GM12891 (cell line): ENCODE data around the gene TMEM109.

Source experiments
- DNase-seq: peaks from one replicate; pipeline ENCODE4 v3.0.0; 2011; ENCODE audit warnings: low spot score; ENCODE audit not compliant: insufficient read length
- FAIRE-seq: peaks from 2 replicates; lab custom pipeline; 2011; peaks lifted over from hg19 to GRCh38; lab: Jason Lieb, UNC
- PAX5 ChIP-seq: IDR thresholded peaks from 2 replicates; pipeline ENCODE4 v1.6.1; 2011; ENCODE audit warnings: low read length, moderate library complexity, mild to moderate bottlenecking; ENCODE audit not compliant: insufficient read depth, severe bottlenecking
- POLR2A ChIP-seq: IDR thresholded peaks from 2 replicates; pipeline ENCODE4 v1.6.1; 2011; ENCODE audit warnings: low read depth, low read length, control low read depth
- POLR2AphosphoS5 ChIP-seq: IDR thresholded peaks from 2 replicates; pipeline ENCODE4 v1.6.1; 2011; ENCODE audit warnings: low read depth, low read length, control low read depth
- POU2F2 ChIP-seq: IDR thresholded peaks from 2 replicates; pipeline ENCODE4 v1.6.1; 2011; ENCODE audit warnings: low read depth, mild to moderate bottlenecking, control low read depth, low read length, moderate library complexity
- SPI1 ChIP-seq: IDR thresholded peaks from 2 replicates; pipeline ENCODE4 v1.6.1; 2011; ENCODE audit warnings: low read depth, low read length, control low read depth
- TAF1 ChIP-seq: IDR thresholded peaks from 2 replicates; pipeline ENCODE4 v1.6.1; 2011; ENCODE audit warnings: low read depth, low read length, control low read depth

TMEM109 gene

DNA sequence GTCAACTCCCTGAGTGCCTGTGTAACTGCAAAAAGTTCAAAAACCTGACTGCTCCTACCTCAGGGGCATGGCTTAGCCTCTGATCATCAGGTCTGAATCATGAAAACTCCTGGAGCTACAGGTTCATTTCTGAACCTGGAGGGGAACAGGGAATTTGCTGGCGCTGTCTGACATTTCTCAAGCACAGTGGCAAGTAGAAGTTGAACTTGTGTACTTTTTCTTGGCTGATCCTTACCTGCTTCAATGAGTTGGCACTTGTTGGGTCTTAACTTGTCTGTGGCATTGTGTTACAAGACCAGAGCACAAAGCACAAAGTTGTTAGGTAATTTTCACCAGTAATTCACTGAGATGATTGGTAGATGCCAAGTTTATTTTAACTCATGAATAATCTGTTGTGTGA is 3.3 kb downstream of the TMEM109 start:
- FAIRE-seq (no peak), DNase-seq (no peak)
- no peak for TF ChIP-seq POLR2A
- TF ChIP-seq POLR2AphosphoS5 = no peak
- no peak for TF ChIP-seq POU2F2
- TF ChIP-seq TAF1 = no peak
- TF ChIP-seq PAX5 = no peak
- no peak for TF ChIP-seq SPI1

DNA sequence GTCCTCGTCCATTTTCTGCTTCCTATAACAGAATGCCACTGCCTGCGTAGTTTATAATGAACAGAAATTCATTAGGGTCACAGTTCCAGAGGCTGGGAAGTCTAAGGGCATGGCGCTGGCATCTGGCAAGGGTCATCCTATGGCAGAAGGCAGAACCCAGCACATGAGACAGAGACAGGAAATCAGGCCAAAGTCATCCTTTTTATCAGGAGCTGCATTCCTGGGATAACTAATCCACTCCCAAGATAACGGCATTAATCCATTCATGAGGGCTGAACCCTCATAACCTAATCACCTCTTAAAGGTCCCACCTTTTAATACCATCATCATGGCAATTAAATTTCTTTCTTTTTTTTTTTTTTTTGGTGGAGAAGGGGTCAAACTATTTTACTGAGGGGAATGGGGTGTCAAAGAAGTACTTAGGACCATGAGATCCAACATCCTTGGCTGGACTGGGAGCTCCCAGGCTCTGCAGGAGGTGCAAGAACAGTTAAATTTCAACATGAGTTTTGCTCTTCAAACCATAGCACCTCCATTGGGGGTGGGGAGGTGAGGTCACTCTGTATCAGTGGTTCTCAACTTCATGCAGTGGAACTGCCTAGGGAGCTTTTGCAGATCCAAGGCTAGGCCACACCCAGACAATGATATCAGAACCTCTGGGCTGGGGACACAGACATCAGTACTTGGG is 4.4 kb downstream of the TMEM109 start:
- TF ChIP-seq PAX5 = no peak
- no peak for TF ChIP-seq POU2F2
- no peak for TF ChIP-seq TAF1
- TF ChIP-seq POLR2A = no peak
- no peak for TF ChIP-seq SPI1
- no peak for TF ChIP-seq POLR2AphosphoS5
- FAIRE-seq = no peak
- no peak for DNase-seq

DNA sequence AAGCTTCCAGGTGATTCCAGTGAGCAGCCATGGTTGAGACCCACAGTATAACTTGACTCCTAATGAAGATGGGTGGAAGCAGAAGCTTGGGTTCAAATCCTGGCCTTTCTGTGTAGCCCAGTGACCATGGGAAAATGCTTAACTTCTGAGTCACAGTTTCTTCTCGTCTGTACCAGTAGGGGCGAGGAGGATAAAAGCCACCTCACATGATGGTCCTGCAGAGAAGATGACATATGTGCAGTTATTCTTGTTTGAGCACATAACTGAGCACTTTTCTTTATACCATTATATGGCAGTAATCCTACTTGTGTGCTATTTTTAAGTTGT is 4.9 kb downstream of the TMEM109 start:
- no peak for TF ChIP-seq POLR2A
- no peak for TF ChIP-seq POU2F2
- DNase-seq = no peak

GRCh38 chr11:60919320-60919719 is 5.4 kb downstream of the TMEM109 start:
- DNase-seq (no peak), FAIRE-seq (no peak)
- TF ChIP-seq POU2F2 (no peak), TAF1 (no peak), PAX5 (no peak), POLR2AphosphoS5 (no peak), POLR2A (no peak), SPI1 (no peak)

More for the DNA sequence above, 4.9 kb downstream of the TMEM109 start:
- peak; percentile 43 for FAIRE-seq

- DNase-seq (no peak), FAIRE-seq (no peak)
- no peak for TF ChIP-seq PAX5
These were observed 6.0 kb downstream of the TMEM109 start for GRCh38 chr11:60919956-60920355.

DNA sequence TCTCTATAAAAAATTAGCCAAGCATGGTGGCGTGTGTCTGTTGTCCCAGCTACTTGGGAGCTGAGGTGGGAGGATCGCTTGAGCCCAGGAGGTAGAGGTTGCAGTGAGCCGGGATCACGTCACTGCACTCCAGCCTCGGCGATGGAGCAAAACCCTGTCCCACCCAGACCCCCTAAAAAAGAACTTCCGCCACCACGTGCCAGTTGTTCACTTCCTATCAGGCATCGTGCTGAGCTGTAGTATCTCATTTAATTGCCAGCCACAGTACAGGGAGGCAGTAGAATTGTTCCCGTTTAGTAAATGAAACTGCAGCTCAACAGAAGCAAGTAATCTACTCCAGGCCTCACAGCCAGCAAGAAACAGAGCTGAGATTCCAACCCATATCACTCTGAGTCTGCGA is 7.3 kb downstream of the TMEM109 start:
- DNase-seq (no peak), FAIRE-seq (no peak)
- TF ChIP-seq POLR2A (no peak), PAX5 (no peak), POLR2AphosphoS5 (no peak), POU2F2 (no peak), TAF1 (no peak), SPI1 (no peak)

DNA sequence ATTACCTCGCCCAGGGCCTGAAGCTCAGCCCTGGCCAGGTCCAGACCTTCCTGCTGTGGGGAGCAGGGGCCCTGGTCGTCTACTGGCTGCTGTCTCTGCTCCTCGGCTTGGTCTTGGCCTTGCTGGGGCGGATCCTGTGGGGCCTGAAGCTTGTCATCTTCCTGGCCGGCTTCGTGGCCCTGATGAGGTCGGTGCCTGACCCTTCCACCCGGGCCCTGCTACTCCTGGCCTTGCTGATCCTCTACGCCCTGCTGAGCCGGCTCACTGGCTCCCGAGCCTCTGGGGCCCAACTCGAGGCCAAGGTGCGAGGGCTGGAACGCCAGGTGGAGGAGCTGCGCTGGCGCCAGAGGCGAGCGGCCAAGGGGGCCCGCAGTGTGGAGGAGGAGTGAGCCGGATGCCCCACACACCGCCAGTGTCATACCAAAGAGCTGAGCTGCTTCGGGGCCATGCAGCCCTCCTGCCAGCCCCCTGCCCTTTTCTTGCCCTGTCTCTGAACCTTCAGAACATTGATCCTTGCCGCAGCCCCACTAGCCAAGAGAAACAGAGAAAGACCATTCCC is 7.9 kb downstream of the TMEM109 start:
- DNase-seq (no peak), FAIRE-seq (no peak)
- TF ChIP-seq PAX5 (no peak), POLR2AphosphoS5 (no peak), TAF1 (no peak), POLR2A (no peak)

- FAIRE-seq (no peak), DNase-seq (no peak)
- TF ChIP-seq PAX5 (no peak), POLR2A (no peak), SPI1 (no peak), POU2F2 (no peak), TAF1 (no peak), POLR2AphosphoS5 (no peak)
These were observed 8.9 kb downstream of the TMEM109 start for GRCh38 chr11:60922906-60923305.

GRCh38 chr11:60923326-60923725 is 9.4 kb downstream of the TMEM109 start:
- DNase-seq (no peak), FAIRE-seq (no peak)
- no peak for TF ChIP-seq PAX5
- TF ChIP-seq SPI1 = no peak
- no peak for TF ChIP-seq POLR2A
- TF ChIP-seq TAF1 = no peak
- TF ChIP-seq POLR2AphosphoS5 = no peak
- no peak for TF ChIP-seq POU2F2

- FAIRE-seq = no peak
- TF ChIP-seq SPI1 (no peak), POU2F2 (no peak), POLR2AphosphoS5 (peak; percentile 45; the same call in 1 of the 2 replicates)
- DNase-seq = no peak
These were observed 9.8 kb downstream of the TMEM109 start for GRCh38 chr11:60923800-60924109.
